HG03575 (cell line): ENCODE data around the gene LDLRAD4.
"Not testable (repeated sequence)": the region's sequence is repeated elsewhere in the genome, so short reads cannot be mapped to it uniquely, and the experiment has no call there.

Source experiments
- ATAC-seq: cut with Tn5 transposase; IDR thresholded peaks from one replicate; pipeline ENCODE4 v1.9.1; 2021; ENCODE audit not compliant: unreplicated experiment, insufficient number of reproducible peaks, low FRiP score; ENCODE audit errors: extremely low read depth

LDLRAD4 gene

DNA sequence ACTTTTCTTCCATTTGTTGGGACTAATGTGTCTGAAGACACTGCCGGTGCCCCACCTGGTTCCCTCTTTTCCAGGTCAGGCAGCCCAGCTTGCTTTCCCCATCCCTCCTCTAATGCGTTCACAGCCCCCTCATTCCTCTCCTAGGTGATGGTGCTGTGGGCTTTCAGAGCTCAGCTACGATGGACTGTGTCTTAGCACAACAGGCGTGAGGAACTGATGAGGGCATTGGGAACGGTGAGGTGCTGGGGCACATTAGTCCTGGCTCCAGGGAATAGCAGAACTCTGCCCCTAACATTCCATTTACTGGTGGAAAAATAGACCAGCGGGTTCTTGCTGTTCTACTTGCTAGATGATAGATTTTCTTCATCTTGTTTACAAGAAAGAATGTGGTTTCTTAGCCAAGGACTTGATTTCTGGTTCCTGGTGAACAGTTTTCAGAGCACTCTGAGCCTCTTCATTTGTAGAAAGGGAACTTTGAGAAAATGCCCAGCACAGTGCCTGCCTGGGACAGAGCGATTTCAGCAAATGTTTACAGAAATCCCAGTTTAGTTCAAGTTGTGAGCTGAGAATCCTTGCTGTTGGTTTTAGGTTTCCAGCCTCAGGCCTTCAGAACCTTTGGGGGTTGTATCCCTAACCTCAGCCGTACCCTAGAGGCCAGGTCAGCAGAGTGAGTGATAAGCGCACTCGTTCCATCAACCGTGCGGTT lies 42.5 kb downstream of the LDLRAD4 start:
- no peak for ATAC-seq

- ATAC-seq = no peak
Observed at GRCh38 chr18:13261661-13262357, 43.2 kb downstream of the LDLRAD4 start.

GRCh38 chr18:13262358-13262680 lies 43.8 kb downstream of the LDLRAD4 start:
- ATAC-seq = not testable (repeated sequence)

- no peak for ATAC-seq
Observed at GRCh38 chr18:13262839-13263691, 44.5 kb downstream of the LDLRAD4 start.

GRCh38 chr18:13264091-13265007 lies 45.8 kb downstream of the LDLRAD4 start:
- ATAC-seq = no peak

GRCh38 chr18:13265008-13265910 lies 46.7 kb downstream of the LDLRAD4 start:
- no peak for ATAC-seq

- no peak for ATAC-seq
Observed at GRCh38 chr18:13265911-13266217, 47.3 kb downstream of the LDLRAD4 start.

- ATAC-seq = no peak
Observed at GRCh38 chr18:13266218-13267100, 47.9 kb downstream of the LDLRAD4 start.

DNA sequence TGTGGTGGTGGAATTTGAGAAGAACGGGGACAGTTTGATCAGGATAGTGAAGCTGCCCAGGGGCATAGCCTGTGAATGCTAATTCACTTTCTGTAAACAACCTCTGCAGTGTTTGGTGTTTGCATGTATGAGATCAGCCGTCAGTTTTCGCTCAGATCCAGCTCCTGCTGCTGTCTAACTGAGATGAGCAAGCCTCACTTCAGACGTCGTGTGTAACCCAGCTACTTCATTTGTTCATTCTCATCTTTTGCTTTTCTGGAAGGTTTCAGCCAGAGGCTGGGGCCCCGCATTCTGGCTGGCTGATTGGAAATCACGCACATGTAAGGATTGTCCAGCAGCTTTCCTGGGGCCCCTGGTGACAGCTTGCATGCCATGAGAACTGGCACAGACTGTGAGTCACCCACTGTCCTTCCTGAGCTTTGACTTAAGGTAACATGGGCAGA lies 48.9 kb downstream of the LDLRAD4 start:
- no peak for ATAC-seq

- no peak for ATAC-seq
Observed at GRCh38 chr18:13268158-13269012, 49.8 kb downstream of the LDLRAD4 start.

DNA sequence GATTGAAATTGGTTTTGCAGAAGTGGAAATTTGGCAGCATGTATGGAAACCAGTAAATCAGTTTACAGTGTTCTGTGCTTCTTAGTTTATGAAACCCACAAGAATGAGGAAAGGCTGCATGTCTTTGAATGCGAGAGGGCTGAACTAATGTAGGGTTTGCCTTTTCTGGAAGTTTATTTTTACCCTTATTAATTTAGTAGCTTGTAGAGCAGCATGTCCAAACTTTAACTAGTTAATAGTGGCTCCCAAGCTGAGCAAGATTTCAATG lies 50.4 kb downstream of the LDLRAD4 start:
- ATAC-seq = no peak

DNA sequence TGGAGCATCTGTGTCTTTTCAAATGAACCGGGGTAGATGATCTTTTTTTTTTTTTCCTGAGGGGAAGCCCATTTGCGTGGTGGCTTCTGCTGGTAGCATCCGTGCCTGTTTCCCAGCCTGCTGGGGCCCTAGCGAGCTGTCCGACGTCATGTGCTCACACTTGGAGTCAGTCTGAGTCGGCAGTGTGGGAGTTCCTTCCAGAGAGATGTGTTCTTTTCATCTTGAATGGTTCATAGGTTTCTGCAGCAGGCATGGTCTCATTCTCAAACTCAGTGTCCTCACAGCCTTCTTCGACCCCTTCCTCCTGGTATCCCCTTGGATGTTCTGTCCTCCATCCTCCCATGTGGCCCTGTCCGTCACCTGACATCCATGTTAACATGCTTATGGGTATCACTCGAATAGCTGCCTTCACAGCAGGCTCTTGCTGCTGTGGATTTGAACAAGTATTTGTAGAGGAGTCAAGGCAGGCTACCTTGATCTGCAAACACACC lies 51.0 kb downstream of the LDLRAD4 start:
- no peak for ATAC-seq

DNA sequence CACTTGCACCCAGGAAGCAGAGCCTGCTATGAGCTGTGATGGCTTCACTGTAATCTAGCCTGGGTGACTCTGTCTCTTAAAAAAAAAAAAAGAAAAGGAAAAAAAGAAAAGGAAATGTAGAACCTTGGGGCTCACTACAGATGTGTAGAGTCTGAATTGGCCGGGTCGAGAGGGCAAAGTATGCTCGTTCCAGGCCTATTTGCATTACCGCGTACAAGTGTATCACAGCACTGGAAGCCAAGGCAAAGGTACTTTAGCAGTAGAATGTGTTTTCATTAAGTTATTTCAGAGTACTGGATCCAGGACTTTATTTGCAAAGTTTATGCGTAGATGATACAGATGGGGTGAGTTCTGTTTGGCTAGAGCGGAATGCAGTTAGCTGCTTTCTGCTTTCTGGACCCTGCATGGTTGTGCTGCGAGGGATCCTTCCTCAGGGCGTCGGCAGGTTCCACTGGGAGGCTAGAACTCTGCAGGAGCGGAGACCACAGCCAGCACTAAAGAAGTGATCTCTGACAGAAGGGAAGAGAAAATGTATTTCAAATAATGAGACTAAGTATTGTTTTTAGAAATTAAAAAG lies 51.8 kb downstream of the LDLRAD4 start:
- ATAC-seq = no peak

DNA sequence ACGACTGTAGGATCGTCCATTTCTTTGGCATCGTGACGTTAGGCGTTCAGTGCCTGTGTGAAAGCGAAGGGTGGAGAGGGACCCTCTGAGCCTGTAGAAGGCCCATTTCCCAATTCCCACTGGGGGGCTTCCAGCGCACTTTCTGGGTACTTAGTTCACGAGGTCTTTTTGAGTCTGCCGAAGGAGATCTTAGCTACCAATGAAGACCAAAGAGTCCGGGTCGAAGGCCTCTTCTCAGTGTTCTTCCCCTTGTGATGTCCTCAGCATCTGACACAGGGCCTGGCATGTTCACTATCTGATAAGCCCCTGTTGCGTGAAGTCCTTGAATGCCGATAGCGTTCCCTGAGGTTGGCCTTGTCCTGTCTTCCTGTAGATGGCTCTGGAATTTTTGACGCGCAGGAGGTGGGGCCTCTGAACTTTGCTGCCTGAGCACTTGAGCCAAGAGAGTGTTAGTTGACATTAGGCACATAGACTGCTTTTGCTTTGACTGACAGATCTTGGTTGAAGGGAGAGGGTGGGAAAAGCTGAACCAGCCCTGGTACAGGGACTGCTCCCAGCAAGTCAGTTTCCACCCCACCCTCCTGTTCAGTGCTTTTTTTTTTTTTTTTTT lies 52.8 kb downstream of the LDLRAD4 start:
- no peak for ATAC-seq

GRCh38 chr18:13272416-13272815 lies 53.9 kb downstream of the LDLRAD4 start:
- ATAC-seq = no peak

GRCh38 chr18:13273800-13274199 lies 55.2 kb downstream of the LDLRAD4 start:
- no peak for ATAC-seq
